ENCODE results near the gene CTBP2. TPM values are rescaled to one million over a fixed set of nuclear protein-coding genes. Genes with fewer than 3 reads are reported as not detected.
"Not testable (repeated sequence)": the region's sequence is repeated elsewhere in the genome, so short reads cannot be mapped to it uniquely, and the experiment has no call there.

The CTBP2 gene
- total RNA-seq, 1 donor from 2014 or later, result 57.7 TPM

- Histone ChIP-seq H3K36me3 (no peaks in the 10 kb centered on the region), H3K4me1 (no peaks in the 10 kb centered on the region), H3K4me3 (no peak overlapping the region), H3K27ac (no peak overlapping the region), H3K27me3 (no peaks in the 10 kb centered on the region), H3K9me3 (no peaks in the 10 kb centered on the region)
- no peak for TF ChIP-seq CTCF (IDR thresholded peaks at IDR 0.05)
- intact Hi-C loops (cut with DNase I), result no loop called here
- DNase-seq (ENCODE audit: low spot score in 2 of 2), result no peak
These were observed 30.1 kb upstream of the CTBP2 start for GRCh38 chr10:125190414-125190813.

- no peak for TF ChIP-seq CTCF (IDR thresholded peaks at IDR 0.05)
- H3K27me3 ChIP-seq, result no peaks in the 10 kb centered on the region
- H3K27ac ChIP-seq, result no peak overlapping the region
- intact Hi-C loops (cut with DNase I), result no loop called here
- H3K36me3 ChIP-seq, result no peaks in the 10 kb centered on the region
- no peak for DNase-seq (ENCODE audit: low spot score in 2 of 2)
- no peak overlapping the region for H3K4me3 ChIP-seq
- H3K9me3 ChIP-seq, result no peaks in the 10 kb centered on the region
- no peaks in the 10 kb centered on the region for H3K4me1 ChIP-seq
These were observed 28.8 kb upstream of the CTBP2 start for GRCh38 chr10:125189162-125189561.

DNA sequence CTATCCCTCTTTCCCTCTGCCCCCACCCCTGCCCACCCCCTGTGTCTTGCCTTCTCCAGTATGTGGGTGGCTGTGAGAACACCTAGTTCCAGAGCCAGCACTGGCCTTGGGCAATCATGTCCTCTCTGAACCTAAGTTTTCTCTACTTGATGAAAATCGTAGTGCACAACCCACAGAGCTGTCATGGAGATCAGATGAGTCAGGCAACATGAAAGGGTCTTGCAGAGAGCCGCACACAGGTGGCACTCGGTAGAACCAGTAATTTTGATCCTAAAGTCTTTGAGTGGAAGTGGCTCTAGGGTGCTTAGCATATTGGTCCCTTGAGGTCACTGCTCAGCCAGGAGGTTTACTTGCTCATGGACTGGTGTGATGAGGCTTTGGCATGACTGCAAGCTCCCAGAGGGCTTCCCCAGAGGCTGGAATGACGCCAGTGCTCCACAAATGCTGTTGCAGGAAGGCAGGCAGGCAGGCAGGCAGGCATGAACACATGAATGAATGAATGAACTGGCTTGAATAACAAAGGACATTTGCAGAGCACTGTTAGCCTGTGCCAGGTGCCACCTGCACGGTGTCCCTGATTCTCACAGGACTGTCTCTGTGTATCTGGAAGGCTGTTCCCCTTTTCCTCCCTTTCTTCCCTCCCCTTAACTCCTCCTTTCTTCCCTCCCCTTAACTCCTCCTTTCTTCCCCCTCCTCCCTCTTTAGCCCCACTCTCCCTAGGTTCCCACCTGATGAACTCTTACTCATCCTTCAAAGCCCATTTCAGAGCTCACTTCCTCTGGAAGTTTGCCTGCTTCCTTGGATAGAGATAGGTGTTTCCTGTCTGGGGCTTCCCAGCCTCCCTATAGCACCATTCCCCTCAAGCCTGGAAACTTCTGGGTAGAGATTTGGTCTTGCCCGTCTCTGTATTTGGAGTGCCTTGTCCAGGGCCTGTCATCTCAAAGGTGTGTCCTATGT, 27.2 kb upstream of the CTBP2 start:
- Histone ChIP-seq H3K9me3 (no peaks in the 10 kb centered on the region), H3K27me3 (no peaks in the 10 kb centered on the region), H3K4me1 (no peaks in the 10 kb centered on the region), H3K4me3 (no peak overlapping the region), H3K27ac (no peak overlapping the region), H3K36me3 (no peaks in the 10 kb centered on the region)
- no peak for TF ChIP-seq CTCF (IDR thresholded peaks at IDR 0.05)
- DNase-seq (ENCODE audit: low spot score in 2 of 2), result no peak
- intact Hi-C loops (cut with DNase I), result no loop called here

DNA sequence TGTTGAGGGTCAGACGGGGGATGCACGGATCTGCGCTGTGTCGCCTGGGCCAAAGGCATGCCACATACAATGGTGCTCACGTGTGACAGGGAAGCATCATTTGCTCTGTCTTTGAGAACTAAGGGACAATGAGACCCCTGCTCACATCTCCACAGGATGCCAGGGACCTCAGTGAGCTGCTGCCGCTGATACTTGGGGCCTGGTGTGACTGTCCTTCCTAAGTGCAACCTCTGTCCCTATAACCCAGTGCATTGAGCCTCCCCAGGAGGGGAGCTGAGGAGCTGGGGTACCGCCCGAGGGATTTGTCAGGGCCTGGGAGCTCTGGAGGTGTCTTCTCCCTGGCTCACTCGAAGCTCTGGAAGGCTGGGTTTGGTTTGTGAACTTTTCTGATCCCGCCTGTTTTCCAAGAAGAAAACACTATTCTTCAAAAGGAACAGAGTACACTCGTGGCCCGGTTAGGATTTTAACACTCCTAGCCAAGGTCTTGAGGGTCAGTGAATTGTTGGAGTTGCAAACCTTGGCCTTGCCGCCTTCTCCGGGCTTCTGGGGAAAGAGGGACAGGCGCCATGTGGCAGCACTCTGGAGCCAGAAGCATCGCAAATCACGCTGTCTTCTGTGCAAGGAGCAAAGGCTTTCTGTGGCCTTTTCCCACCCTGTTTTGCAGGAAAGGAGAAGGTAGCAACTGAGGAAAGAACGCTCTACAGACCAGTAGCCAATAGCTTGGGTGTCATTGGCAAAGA, 26.2 kb upstream of the CTBP2 start:
- no peaks in the 10 kb centered on the region for H3K9me3 ChIP-seq
- intact Hi-C loops (cut with DNase I), result no loop called here
- no peaks in the 10 kb centered on the region for H3K36me3 ChIP-seq
- no peaks in the 10 kb centered on the region for H3K27me3 ChIP-seq
- no peak for DNase-seq (ENCODE audit: low spot score in 2 of 2)
- no peak for TF ChIP-seq CTCF (IDR thresholded peaks at IDR 0.05)
- H3K4me1 ChIP-seq, result no peaks in the 10 kb centered on the region
- no peak overlapping the region for H3K27ac ChIP-seq
- H3K4me3 ChIP-seq, result no peak overlapping the region

- H3K9me3 ChIP-seq; H3K27me3 ChIP-seq; H3K36me3 ChIP-seq; H3K4me1 ChIP-seq; intact Hi-C loops (cut with DNase I); H3K4me3 ChIP-seq; H3K27ac ChIP-seq; DNase-seq (ENCODE audit: low spot score in 2 of 2): not testable (repeated sequence)
These were observed 18.7 kb upstream of the CTBP2 start for GRCh38 chr10:125179107-125179506.

Data from ascending aorta (tissue), 2 donors.